Measurements from ENCODE around the gene TBXAS1. TPM values are rescaled to one million over a fixed set of nuclear protein-coding genes. Genes with fewer than 3 reads are reported as not detected.

Gene TBXAS1
- total RNA-seq, 4 donors from 2014 or later, result 0.41 to 5.2 (median 3.3) TPM

DNA sequence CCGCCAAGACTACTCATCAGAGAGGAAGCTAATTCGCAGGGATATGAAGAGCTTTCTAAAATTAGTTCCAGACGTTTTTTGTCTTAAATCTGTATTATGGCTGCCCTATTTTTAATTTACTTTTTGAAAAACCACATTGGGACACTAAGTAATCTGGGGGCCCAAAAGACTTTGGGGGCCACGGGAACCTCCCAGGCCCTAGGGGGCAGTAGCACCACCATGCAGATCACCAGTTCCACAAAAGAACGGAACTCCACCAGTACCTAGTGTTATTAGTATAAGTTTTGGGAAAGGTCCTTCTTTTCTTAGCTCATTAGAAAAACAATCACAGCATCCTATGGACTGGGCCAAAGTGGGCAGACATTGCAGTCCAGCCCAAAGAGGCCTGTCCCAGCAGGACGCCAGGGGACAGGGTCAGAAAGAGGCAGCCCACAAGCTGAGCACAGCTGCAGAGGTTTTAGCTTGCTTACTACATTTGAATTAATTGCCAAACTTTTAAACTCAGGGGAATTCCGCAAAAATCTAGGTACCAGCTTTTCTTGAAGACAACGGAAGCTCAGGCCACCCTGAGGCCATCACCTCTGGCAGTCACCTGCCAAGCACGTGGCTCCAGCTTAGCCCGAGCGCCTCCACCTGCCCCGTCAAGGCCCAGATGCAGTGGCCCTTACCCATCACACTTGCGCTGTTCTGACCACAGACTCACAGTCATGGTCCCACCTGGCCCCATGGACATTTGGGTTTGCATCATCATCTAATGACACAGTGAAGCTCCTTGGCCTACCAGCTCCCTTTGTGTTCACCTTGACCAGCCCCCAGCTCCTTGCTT, 158.8 kb downstream of the TBXAS1 start:
- no peak for DNase-seq
- H3K27me3 ChIP-seq, result peaks cover 0 to 5% (median 0%) of the 10 kb centered on the region in 3 donors
- H3K36me3 ChIP-seq, result no peaks in the 10 kb centered on the region
- TF ChIP-seq, protein P1, sequence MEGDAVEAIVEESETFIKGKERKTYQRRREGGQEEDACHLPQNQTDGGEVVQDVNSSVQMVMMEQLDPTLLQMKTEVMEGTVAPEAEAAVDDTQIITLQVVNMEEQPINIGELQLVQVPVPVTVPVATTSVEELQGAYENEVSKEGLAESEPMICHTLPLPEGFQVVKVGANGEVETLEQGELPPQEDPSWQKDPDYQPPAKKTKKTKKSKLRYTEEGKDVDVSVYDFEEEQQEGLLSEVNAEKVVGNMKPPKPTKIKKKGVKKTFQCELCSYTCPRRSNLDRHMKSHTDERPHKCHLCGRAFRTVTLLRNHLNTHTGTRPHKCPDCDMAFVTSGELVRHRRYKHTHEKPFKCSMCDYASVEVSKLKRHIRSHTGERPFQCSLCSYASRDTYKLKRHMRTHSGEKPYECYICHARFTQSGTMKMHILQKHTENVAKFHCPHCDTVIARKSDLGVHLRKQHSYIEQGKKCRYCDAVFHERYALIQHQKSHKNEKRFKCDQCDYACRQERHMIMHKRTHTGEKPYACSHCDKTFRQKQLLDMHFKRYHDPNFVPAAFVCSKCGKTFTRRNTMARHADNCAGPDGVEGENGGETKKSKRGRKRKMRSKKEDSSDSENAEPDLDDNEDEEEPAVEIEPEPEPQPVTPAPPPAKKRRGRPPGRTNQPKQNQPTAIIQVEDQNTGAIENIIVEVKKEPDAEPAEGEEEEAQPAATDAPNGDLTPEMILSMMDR (IDR thresholded peaks at IDR 0.05 in 4 of 5, conservative IDR thresholded peaks at IDR 0.05 in 1 of 5), result no peak
- TF ChIP-seq POLR2A (IDR thresholded peaks at IDR 0.05), result no peak
- intact Hi-C loops (cut with DNase I; ENCODE audit: low total_unique reads), result no loop called here
- no peak for ATAC-seq
- H3K4me1 ChIP-seq, result no peaks in the 10 kb centered on the region
- no peak overlapping the region for H3K4me3 ChIP-seq
- H3K9me3 ChIP-seq, result no peaks in the 10 kb centered on the region
- H3K27ac ChIP-seq, result no peak overlapping the region
- in situ Hi-C loops (cut with MboI; ENCODE audit: low sequenced_read_pairs in 4 of 4), result no loop called here

DNA sequence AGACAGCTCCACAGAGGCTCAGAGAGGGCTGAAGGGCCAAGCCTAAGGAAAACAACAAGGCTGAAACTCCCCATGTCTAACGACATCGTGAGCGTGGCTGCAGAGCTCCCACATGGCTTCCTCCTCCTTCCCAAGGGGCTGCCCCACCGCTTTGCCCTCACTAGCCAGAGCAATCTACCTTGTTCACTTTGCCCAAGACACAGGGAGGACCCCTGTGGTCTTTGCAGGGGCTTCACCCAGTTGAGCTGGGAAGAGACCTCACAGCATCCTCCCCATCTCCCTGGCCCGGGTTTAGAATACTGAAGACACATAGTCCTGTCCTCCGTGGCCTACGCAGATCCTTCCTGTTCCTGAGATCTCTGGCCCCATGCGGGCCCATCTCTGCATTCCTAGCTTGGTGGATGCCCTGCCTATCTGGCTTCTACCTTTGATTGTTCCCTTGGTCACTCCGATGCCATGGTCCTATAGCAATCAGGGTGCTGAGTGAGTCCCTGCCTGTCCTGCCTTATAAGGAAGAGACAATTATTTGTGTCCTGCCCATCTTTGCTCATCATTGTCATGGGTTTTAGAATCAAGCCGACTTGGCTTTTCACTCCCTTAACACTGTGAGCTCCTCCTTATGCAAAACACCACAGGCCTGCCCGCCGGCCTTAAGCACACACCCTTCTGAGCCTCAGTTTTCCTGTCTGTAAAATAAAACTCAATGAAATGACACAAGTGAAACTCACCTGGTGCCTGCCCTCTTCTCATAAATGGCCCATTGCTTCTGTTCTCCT, 160.5 kb downstream of the TBXAS1 start:
- H3K36me3 ChIP-seq, result no peaks in the 10 kb centered on the region
- DNase-seq, result no peak
- H3K27me3 ChIP-seq, result no peaks in the 10 kb centered on the region
- no peak overlapping the region for H3K4me3 ChIP-seq
- TF ChIP-seq POLR2A (IDR thresholded peaks at IDR 0.05), result no peak
- TF ChIP-seq, protein P1 (IDR thresholded peaks at IDR 0.05 in 4 of 5, conservative IDR thresholded peaks at IDR 0.05 in 1 of 5), result no peak
- in situ Hi-C loops (cut with MboI; ENCODE audit: low sequenced_read_pairs in 4 of 4) (no loop called here), intact Hi-C loops (cut with DNase I; ENCODE audit: low total_unique reads) (no loop called here)
- H3K27ac ChIP-seq, result no peak overlapping the region
- no peaks in the 10 kb centered on the region for H3K9me3 ChIP-seq
- no peak for ATAC-seq
- no peaks in the 10 kb centered on the region for H3K4me1 ChIP-seq

DNA sequence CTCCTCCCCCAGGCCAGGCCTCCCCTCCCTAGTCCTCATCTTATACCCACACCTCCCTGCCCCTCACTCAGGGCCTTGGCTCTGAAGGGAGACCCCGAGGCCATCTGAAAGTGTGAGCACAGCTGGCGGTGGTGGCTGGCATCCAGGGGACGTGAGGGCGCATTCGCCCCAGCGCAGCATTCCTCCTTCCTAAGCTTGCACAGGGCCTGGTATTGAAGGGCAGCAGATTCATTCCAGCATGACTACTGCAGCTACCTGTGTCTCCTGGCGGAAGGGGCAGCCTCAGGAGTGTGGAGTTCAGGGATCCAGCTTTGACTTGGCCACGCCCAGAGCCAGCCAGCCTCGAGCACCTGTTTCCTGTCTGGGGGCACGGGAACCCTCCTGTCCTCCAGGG, 161.1 kb downstream of the TBXAS1 start:
- no peaks in the 10 kb centered on the region for H3K36me3 ChIP-seq
- ATAC-seq (no peak), DNase-seq (no peak)
- intact Hi-C loops (cut with DNase I; ENCODE audit: low total_unique reads), result no loop called here
- no peaks in the 10 kb centered on the region for H3K9me3 ChIP-seq
- no peak overlapping the region for H3K27ac ChIP-seq
- no peaks in the 10 kb centered on the region for H3K4me1 ChIP-seq
- TF ChIP-seq, protein P1 (IDR thresholded peaks at IDR 0.05 in 4 of 5, conservative IDR thresholded peaks at IDR 0.05 in 1 of 5), result no peak
- TF ChIP-seq POLR2A (IDR thresholded peaks at IDR 0.05), result no peak
- in situ Hi-C loops (cut with MboI; ENCODE audit: low sequenced_read_pairs in 4 of 4), result no loop called here
- H3K27me3 ChIP-seq, result no peaks in the 10 kb centered on the region
- no peak overlapping the region for H3K4me3 ChIP-seq

DNA sequence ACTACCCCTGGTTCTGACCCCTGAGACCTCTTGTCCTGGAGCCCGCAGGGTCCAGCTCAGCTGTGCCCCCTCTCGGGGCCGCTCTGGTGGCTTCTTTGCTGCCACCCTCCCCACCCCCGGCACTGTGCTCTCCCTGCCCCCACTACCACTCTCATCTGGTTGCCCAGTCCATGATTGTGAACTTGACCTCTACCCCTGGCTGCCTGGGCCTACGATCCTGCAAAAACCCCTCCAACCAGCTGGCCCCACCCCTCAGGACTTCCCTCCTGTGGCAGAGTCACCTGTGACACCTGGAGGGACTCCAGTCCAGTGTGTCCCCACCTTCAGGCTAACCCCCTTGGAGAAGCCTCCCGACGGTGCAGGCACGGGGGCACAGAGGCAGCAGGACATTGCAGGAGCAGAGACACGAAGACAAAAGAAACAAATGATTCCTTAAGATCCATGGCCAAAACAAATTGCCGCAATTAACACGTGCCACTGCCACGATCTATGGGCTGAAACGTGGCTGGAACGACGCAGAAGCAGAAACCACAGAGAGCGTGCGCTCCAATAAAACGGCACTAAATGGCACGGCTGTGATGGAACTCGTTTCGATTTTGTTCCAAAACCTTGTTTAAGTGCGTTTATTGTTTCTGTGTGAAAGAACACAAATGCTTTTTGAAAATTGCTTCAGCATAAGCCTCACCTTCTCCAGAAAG, 161.7 kb downstream of the TBXAS1 start:
- Histone ChIP-seq H3K4me3 (no peak overlapping the region), H3K36me3 (no peaks in the 10 kb centered on the region), H3K4me1 (no peaks in the 10 kb centered on the region), H3K9me3 (no peaks in the 10 kb centered on the region), H3K27me3 (no peaks in the 10 kb centered on the region), H3K27ac (no peak overlapping the region)
- TF ChIP-seq, protein P1 (IDR thresholded peaks at IDR 0.05 in 4 of 5, conservative IDR thresholded peaks at IDR 0.05 in 1 of 5), result no peak
- TF ChIP-seq POLR2A (IDR thresholded peaks at IDR 0.05), result no peak
- DNase-seq (no peak), ATAC-seq (no peak)
- intact Hi-C loops (cut with DNase I; ENCODE audit: low total_unique reads), result no loop called here
- in situ Hi-C loops (cut with MboI; ENCODE audit: low sequenced_read_pairs in 4 of 4), result no loop called here

All from gastrocnemius medialis (tissue), 4 donors.